Upper lobe of left lung (tissue), 6 donors: ENCODE measurements around the gene UBE2E1. TPM values are rescaled to one million over a fixed set of nuclear protein-coding genes. Genes with fewer than 3 reads are reported as not detected.

Source experiments
- ATAC-seq, 2 donors: fragments of 200-7000 bp; cut with Tn5 transposase; one replicate each; pipeline ENCODE4 v1.9.1; 2022; ENCODE audit warnings: mild to moderate bottlenecking in 2 of 2, moderate library complexity in 2 of 2; ENCODE audit not compliant: low FRiP score in 2 of 2
- DNase-seq, 2 donors: peaks; one replicate each; pipeline ENCODE4 v3.0.0-alpha.2; 2019 to 2020
- H3K27ac ChIP-seq, 4 donors: fragments of 200-600 bp; sonication (generic); one replicate each; pipeline ENCODE4 v1.5.1; 2016 to 2019
- H3K27me3 ChIP-seq, 4 donors: fragments of 200-600 bp; sonication (generic); one replicate each; pipeline ENCODE4 v1.5.1; 2017 to 2019
- H3K36me3 ChIP-seq, 4 donors: fragments of 200-600 bp; sonication (generic); one replicate each; pipeline ENCODE4 v1.5.1; 2016 to 2019
- H3K4me1 ChIP-seq, 4 donors: fragments of 200-600 bp; sonication (generic); one replicate each; pipeline ENCODE4 v1.5.1; 2018 to 2019
- H3K4me3 ChIP-seq, 4 donors: fragments of 200-600 bp; sonication (generic); one replicate each; pipeline ENCODE4 v1.5.1; 2017 to 2019; ENCODE audit warnings: mild to moderate bottlenecking in 2 of 4, moderate library complexity in 1 of 4
- H3K9me3 ChIP-seq, 4 donors: fragments of 200-600 bp; sonication (generic); one replicate each; pipeline ENCODE4 v1.5.1; 2018 to 2019
- CTCF ChIP-seq, 6 experiments: fragments of 450-650 bp in 4 of 6; fragments of 200-600 bp in 2 of 6; sonication (generic) in 2 of 6; IDR thresholded peaks; one replicate each; pipeline ENCODE4 v1.5.1; 2016 to 2019; ENCODE audit warnings: antibody characterized with exemption in 6 of 6
- EP300 ChIP-seq, 4 donors: sonication (generic); formaldehyde crosslinking; IDR thresholded peaks; one replicate each; pipeline ENCODE4 v1.5.1; 2017; ENCODE audit warnings: antibody characterized with exemption in 4 of 4, control low read depth in 2 of 4
- POLR2A ChIP-seq, 4 donors: fragments of 450-650 bp; IDR thresholded peaks; one replicate each; pipeline ENCODE4 v1.5.1; 2016 to 2017; ENCODE audit warnings: antibody characterized with exemption in 4 of 4, mild to moderate bottlenecking in 2 of 4
- POLR2AphosphoS5 ChIP-seq, 2 donors: sonication (generic); formaldehyde crosslinking; IDR thresholded peaks; one replicate each; pipeline ENCODE4 v1.5.1; 2017; ENCODE audit warnings: antibody characterized with exemption in 2 of 2
- WGBS, 2 donors: methylation state at CpG; one replicate each; pipeline ENCODE4 v1.1.5; 2017 to 2018; 5-methylcytosine and 5-hydroxymethylcytosine counted together
- total RNA-seq, 6 donors: library from RNA; depleted of rRNA in 4 of 6; stranded (reverse); fragments of >200 nt in 4 of 6; gene quantifications; one replicate each; pipeline versions ENCODE4 v1.1.0 to v1.2.1, GENCODE V29; 2016 to 2021
- donor health status: DM: no; HTN: no; CAD: no; lungs with moderate emphysema.
- donor health status: DM: no; HTN: yes; CAD: no; lungs with severe emphysema.

UBE2E1 gene
- total RNA-seq, 6 donors from 2014 or later, result 44.8 to 108 (median 80.5) TPM

- DNase-seq, result no peak
- no peak for ATAC-seq
- peak overlapping the region in 1 of 4 donors; percentile 17 for H3K27ac ChIP-seq
- H3K9me3 ChIP-seq, result no peaks in the 10 kb centered on the region
- no peaks in the 10 kb centered on the region for H3K27me3 ChIP-seq
- no peak overlapping the region for H3K4me3 ChIP-seq
- H3K4me1 ChIP-seq, result peaks cover 23 to 45% (median 30%) of the 10 kb centered on the region in 4 donors
- WGBS, 2 donors, result 52 to 59% methylated on average over 3 of the region's 3 CpGs
- TF ChIP-seq EP300 (IDR thresholded peaks at IDR 0.05) (no peak), POLR2A (IDR thresholded peaks at IDR 0.05) (no peak), POLR2AphosphoS5 (IDR thresholded peaks at IDR 0.05) (no peak), CTCF (IDR thresholded peaks at IDR 0.05) (no peak)
- peaks cover 0 to 4% (median 0%) of the 10 kb centered on the region in 4 donors for H3K36me3 ChIP-seq
Observed at GRCh38 chr3:23856286-23856685, 50.5 kb downstream of the UBE2E1 start.

- H3K36me3 ChIP-seq, result peaks cover 0 to 4% (median 0%) of the 10 kb centered on the region in 4 donors
- peaks cover 25 to 45% (median 37%) of the 10 kb centered on the region in 4 donors for H3K4me1 ChIP-seq
- peak in 1 of 2 donors; percentile 65 for ATAC-seq
- no peak overlapping the region for H3K4me3 ChIP-seq
- TF ChIP-seq POLR2AphosphoS5 (IDR thresholded peaks at IDR 0.05) (no peak), EP300 (IDR thresholded peaks at IDR 0.05) (no peak), CTCF (IDR thresholded peaks at IDR 0.05) (no peak)
- no peaks in the 10 kb centered on the region for H3K27me3 ChIP-seq
- WGBS, 2 donors, result 0% methylated on average over 1 of the region's 1 CpG
- peak overlapping the region in 2 of 4 donors; percentile 28 to 40 for H3K27ac ChIP-seq
- peak in 1 of 2 donors; percentile 48 for DNase-seq
- no peaks in the 10 kb centered on the region for H3K9me3 ChIP-seq
Observed at GRCh38 chr3:23859012-23859743, 53.4 kb downstream of the UBE2E1 start.

- DNase-seq, result no peak
- Histone ChIP-seq H3K4me3 (no peak overlapping the region), H3K4me1 (peaks cover 25 to 47% (median 38%) of the 10 kb centered on the region in 4 donors), H3K9me3 (no peaks in the 10 kb centered on the region), H3K27ac (peak overlapping the region in 1 of 4 donors; percentile 28), H3K27me3 (no peaks in the 10 kb centered on the region), H3K36me3 (peaks cover 0 to 4% (median 0%) of the 10 kb centered on the region in 4 donors)
- ATAC-seq, result no peak
- TF ChIP-seq CTCF (IDR thresholded peaks at IDR 0.05) (no peak), POLR2AphosphoS5 (IDR thresholded peaks at IDR 0.05) (no peak), POLR2A (IDR thresholded peaks at IDR 0.05) (no peak), EP300 (IDR thresholded peaks at IDR 0.05) (no peak)
- 93 to 95% methylated on average over 7 of the region's 7 CpGs for WGBS, 2 donors
Observed at GRCh38 chr3:23859839-23860382, 54.2 kb downstream of the UBE2E1 start.

GRCh38 chr3:23861689-23862088, 55.9 kb downstream of the UBE2E1 start:
- TF ChIP-seq POLR2A (IDR thresholded peaks at IDR 0.05) (no peak), EP300 (IDR thresholded peaks at IDR 0.05) (no peak), CTCF (IDR thresholded peaks at IDR 0.05) (no peak), POLR2AphosphoS5 (IDR thresholded peaks at IDR 0.05) (no peak)

More at GRCh38 chr3:23861689-23862088, 55.9 kb downstream of the UBE2E1 start:
- no peak for ATAC-seq
- Histone ChIP-seq H3K36me3 (peaks cover 0 to 4% (median 0%) of the 10 kb centered on the region in 4 donors), H3K4me3 (no peak overlapping the region), H3K9me3 (no peaks in the 10 kb centered on the region), H3K27me3 (no peaks in the 10 kb centered on the region), H3K27ac (no peak overlapping the region), H3K4me1 (peaks cover 40 to 55% (median 49%) of the 10 kb centered on the region in 4 donors)
- 95 to 97% methylated on average over 9 of the region's 9 CpGs for WGBS, 2 donors
- no peak for DNase-seq
